GM21423 (cell line): ENCODE measurements around the gene RABEPK.
"Not testable (repeated sequence)": the region's sequence is repeated elsewhere in the genome, so short reads cannot be mapped to it uniquely, and the experiment has no call there.

Source experiments
- ATAC-seq: cut with Tn5 transposase; IDR thresholded peaks from one replicate; pipeline ENCODE4 v1.9.1; 2021; ENCODE audit warnings: mild to moderate bottlenecking, moderate library complexity; ENCODE audit not compliant: unreplicated experiment

RABEPK gene, protein sequence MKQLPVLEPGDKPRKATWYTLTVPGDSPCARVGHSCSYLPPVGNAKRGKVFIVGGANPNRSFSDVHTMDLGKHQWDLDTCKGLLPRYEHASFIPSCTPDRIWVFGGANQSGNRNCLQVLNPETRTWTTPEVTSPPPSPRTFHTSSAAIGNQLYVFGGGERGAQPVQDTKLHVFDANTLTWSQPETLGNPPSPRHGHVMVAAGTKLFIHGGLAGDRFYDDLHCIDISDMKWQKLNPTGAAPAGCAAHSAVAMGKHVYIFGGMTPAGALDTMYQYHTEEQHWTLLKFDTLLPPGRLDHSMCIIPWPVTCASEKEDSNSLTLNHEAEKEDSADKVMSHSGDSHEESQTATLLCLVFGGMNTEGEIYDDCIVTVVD

DNA sequence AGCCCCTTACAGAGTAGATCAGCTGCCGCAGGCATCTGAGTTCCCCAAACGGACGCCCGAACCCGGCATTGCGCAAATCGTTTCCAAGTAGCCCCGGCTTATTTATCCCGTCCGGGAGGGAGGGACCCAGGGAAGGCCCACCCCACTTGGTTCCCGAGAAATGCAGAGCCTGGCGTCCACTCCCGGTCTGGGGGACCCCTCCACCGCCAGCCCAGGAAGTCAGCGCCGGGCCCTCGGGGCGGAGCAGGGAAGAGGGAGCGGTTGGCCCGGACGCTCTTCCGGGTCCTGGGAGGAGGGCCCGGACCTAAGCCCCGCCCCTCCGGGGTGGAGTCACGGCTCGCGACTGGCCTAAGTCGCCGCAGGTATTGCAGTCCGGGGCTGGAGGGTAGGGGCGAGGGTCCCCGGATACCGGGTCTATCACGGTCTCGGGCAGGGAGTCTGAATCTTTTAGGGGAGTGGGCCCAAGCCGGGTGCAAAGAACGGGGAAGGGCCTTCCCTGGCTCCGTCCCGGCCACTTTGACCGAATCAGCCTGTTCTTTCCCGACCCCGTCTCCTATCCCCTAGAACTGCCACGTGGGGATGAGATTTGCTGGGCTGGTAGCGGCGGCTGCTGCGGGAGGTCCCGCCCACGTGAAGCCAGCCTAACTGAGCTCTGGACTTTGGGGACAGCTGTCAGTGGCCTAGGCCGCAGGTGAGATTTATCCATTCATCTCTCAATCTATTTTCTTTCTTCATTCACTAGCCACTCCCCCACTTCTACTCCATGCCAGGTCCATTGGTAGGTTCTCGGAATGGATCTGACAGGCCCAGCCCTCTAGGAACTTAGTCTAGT is at the start of gene RABEPK:
Gene RABEPK, plus strand, starts transcription at position 327 of the 832 bp plus-strand sequence. CDS start 2,472 bp downstream, outside the sequence.
- peak; percentile 98 for ATAC-seq

DNA sequence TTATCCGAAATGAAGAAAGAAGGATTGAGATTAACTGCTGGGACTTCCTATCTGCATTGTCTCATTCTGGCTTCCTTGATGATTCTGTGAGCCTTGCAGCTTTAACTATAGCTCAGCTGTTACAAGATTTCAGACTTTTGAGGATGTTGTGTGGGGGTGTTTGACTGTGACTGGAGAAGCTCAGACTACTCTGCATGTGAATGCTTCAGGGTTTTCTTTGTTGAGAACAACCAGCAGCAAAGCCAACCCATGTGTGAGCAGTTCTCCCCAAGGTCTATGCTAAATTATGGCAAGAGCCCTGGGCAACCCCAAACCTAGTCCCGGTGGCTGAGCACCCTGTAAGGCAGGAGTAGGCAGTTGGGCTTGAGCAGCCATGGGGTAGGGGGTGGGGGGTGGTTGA is 48.6 kb upstream of the RABEPK start:
- ATAC-seq: no peak

GRCh38 chr9:125153712-125154367 is 46.5 kb upstream of the RABEPK start:
- ATAC-seq: no peak

- no peak for ATAC-seq
Measured at GRCh38 chr9:125156551-125156950, 43.8 kb upstream of the RABEPK start.

DNA sequence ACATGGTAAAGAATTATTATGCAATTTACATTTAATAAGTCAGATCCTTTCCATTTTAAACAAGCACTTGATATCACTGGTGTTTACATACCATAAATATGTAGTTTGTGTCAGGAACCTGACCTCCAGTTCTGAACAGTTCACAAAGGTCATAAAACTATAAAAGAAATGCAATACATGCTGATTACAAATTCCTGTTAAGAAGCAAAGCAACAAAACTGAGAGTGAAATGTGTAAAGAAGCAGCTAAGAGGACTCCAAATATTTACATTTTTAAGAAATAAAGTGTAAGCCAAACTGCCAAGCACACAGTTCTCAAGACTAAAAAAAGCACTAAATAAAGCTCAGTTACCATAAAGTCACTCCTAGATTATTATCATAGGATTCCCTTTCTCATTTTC is 39.6 kb upstream of the RABEPK start:
- ATAC-seq: no peak

- ATAC-seq: no peak
Measured at GRCh38 chr9:125161284-125161918, 38.9 kb upstream of the RABEPK start.

GRCh38 chr9:125162891-125163290 is 37.5 kb upstream of the RABEPK start:
- not testable (repeated sequence) for ATAC-seq

DNA sequence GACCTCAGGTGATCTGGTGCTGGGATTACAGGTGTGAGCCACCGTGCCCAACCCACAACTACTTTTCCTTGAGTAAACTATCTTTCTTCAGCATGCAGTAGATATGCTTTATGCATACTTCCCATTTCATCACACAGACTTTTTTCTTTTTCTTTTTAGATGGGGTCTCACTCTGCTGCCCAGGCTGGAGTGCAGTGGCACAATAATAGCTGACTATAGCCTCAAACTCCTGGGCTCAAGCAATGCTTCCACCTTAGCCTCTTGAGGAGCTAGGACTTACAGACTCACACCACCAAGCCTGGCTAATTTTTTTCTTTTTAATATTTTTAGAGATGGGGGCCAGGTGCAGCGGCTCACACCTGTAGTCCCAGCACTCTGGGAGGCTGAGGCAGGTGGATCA is 33.6 kb upstream of the RABEPK start:
- no peak for ATAC-seq

DNA sequence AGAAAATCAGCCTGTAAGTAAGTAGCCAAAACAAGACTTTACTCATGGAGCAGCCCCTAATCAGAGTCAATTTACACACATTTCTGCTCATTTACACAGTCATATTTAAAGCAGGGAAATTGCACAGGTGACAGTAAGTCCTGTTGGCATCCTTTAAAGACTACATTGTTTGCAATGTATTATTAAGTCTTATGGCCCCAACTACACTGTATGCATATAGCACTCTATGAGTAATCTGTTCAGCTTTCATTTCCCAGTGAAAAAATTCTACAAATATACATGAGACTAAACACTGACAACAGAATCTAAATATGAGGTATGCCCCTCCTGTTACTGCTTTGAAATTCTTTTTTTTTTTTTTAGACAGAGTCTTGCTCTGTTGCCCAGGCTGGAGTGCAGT is 30.4 kb upstream of the RABEPK start:
- ATAC-seq: no peak

- no peak for ATAC-seq
Measured at GRCh38 chr9:125172031-125172755, 28.1 kb upstream of the RABEPK start.

DNA sequence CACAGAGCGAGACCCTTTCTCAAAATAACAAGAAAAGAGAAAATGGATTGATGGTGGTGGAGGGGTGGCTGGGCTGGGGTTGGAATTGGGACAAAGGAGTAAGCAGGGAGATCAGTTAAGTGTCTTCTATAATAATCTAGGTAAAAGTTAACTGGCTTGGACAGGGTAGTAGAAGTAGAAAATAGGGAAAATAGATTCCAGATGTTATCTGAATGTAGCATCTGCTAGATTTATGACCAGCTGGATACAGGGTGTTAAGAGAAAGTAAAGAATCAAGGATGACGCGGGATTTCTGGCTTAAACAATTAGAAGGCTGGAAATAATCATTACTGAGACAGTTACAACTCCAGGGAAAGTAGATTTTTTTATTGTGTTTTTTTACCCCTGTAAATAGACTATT is 23.7 kb upstream of the RABEPK start:
- ATAC-seq: no peak

DNA sequence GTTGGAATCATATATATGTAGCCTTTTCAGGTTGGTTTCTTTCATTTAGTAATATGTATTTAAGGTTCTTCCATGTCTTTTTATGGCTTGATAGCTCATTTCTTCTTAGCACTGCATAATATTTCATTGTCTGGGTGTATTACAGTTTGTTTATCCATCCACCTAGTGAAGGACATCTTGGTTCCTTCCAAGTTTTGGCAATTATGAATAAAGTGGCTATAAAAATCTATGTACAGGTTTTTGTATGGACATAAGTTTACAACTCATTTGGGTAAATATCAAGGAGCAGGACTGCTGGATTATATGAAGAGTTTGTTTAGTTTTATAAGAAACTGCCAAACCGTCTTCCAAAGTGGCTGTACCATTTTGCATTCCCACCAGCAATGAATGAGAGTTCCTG is 22.5 kb upstream of the RABEPK start:
- ATAC-seq: no peak

GRCh38 chr9:125179776-125180175 is 20.6 kb upstream of the RABEPK start:
- not testable (repeated sequence) for ATAC-seq

DNA sequence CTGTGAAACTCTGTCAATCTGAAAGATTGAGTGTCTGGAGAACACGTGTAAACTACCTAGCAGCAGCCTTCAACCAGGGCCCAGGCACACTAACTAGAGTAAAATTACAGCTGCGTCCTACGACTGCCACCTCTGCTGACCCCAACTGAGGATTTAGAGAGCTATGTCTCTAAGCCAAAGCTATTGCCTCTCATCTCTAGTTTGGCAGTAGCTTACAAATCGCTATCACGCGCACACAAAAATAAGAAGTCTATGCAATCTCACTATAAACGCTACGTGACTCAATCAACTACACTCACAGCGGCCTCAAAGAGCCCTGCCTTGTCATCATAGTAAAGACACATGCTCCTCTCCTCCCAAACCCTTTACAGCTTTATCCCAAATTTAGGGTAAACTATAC is 19.5 kb upstream of the RABEPK start:
- no peak for ATAC-seq

DNA sequence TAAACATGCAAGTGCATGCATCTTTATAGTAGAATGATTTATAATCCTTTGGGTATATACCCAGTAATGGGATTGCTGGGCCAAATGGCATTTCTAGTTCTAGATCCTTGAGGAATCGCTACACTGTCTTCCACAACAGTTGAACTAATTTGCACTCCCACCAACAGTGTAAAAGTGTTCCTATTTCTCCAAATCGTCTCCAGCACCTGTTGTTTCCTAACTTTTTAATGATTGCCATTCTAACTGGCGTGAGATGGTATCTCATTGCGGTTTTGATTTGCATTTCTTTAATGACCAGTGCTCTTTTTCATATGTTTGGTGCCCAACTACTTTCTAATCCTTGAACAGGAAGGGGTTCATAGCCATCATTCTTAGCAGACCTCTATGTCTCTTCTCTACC is 18.6 kb upstream of the RABEPK start:
- not testable (repeated sequence) for ATAC-seq

- ATAC-seq: no peak
Measured at GRCh38 chr9:125183054-125183453, 17.3 kb upstream of the RABEPK start.

DNA sequence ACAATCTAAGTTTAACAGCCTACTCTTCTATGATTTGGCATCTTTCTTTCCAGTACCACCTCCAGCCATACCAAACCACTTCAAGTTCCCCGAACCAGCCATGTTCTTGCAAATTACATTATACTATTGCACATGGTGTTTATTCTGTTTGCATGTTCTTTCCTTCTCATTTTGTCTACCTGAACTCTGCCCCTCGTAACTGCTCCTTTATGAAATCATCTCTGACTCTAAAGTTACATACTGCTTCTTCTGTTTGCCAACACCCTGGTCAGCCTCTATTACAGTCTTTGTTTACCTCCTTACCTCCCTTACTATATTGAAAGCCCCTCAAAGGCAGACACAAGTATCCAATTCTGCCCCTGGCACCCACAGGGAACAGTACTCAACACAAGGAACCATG is 16.8 kb upstream of the RABEPK start:
- no peak for ATAC-seq

GRCh38 chr9:125189011-125189360 is 11.4 kb upstream of the RABEPK start:
- ATAC-seq: no peak

- ATAC-seq: peak; percentile 94
Measured at GRCh38 chr9:125189361-125190289, 10.7 kb upstream of the RABEPK start, which contains the start of gene PPP6C. Gene PPP6C, minus strand, starts transcription at chr9:125189803. Its CDS starts 85 bp downstream, at chr9:125189718.
